ENCODE results near the gene STRN3. TPM values are rescaled to one million over a fixed set of nuclear protein-coding genes. Genes with fewer than 3 reads are reported as not detected.

STRN3 gene
- total and polyA plus RNA-seq, 2 of the 4 experiments (the other 2 are of a cell fraction): 10.8 to 78.7 TPM

- Histone ChIP-seq H3K79me1 (ENCODE audit: low read depth in 1 of 2, low read length in 2 of 2) (no peaks in the 10 kb centered on the region), H4K8ac (ENCODE audit: low read depth in 2 of 2, low read length in 2 of 2) (no peak overlapping the region), H3K23ac (ENCODE audit: low read depth, low read length) (no peak overlapping the region), H2BK15ac (ENCODE audit: low read depth, low read length) (no peak overlapping the region), H2AK5ac (ENCODE audit: low read depth, low read length) (no peak overlapping the region), H2BK5ac (ENCODE audit: low read depth, low read length, poor library complexity, severe bottlenecking) (no peak overlapping the region), H3K18ac (ENCODE audit: low read depth, low read length) (no peak overlapping the region), H3K9me1 (ENCODE audit: insufficient read depth, low read length) (no peaks in the 10 kb centered on the region), H2AFZ (replicated peaks; ENCODE audit: low read length, poor library complexity) (no peak overlapping the region), H4K5ac (ENCODE audit: low read depth, low read length) (no peak overlapping the region), H4K91ac (ENCODE audit: insufficient read depth, low read depth, low read length) (no peak overlapping the region), H2AK9ac (replicated peaks; ENCODE audit: low read depth, low read length, poor library complexity) (no peak overlapping the region), H3K36me3 (ENCODE audit: control insufficient read depth, insufficient read depth, low read length) (no peaks in the 10 kb centered on the region), H3K56ac (ENCODE audit: extremely low read depth, insufficient read depth, low read length) (no peak overlapping the region), H3K27ac (ENCODE audit: insufficient read depth, low read length) (no peak overlapping the region), H4K20me1 (ENCODE audit: insufficient read depth, low read length) (no peaks in the 10 kb centered on the region), H3K9me3 (ENCODE audit: control insufficient read depth, insufficient read depth, low read length) (no peaks in the 10 kb centered on the region), H3K9ac (ENCODE audit: low read depth, low read length) (no peak overlapping the region), H3K4me1 (ENCODE audit: control insufficient read depth, insufficient read depth, low read length) (no peaks in the 10 kb centered on the region), H3K14ac (replicated peaks; ENCODE audit: low read depth, low read length) (no peak overlapping the region), H3K4me2 (ENCODE audit: low read depth, low read length) (no peak overlapping the region), H2BK20ac (ENCODE audit: low read depth, low read length) (no peak overlapping the region), H3K4ac (ENCODE audit: low read depth, low read length) (no peak overlapping the region), H3K4me3 (ENCODE audit: insufficient read depth, low read depth, low read length) (no peak overlapping the region), H2BK120ac (ENCODE audit: low read depth, low read length) (no peak overlapping the region), H3K27me3 (ENCODE audit: control insufficient read depth, insufficient read depth, low read length) (peaks cover 19% of the 10 kb centered on the region)
- WGBS, 2 experiments (ENCODE audit: extremely low coverage in 2 of 2, insufficient read length in 1 of 2): no CpG with 5 or more reads among the region's 1 CpG
- ChIA-PET POLR2A (ENCODE audit: unreplicated experiment) (no interaction called here), CTCF (no interaction called here)
- TF ChIP-seq BHLHE40 (IDR thresholded peaks at IDR 0.05; ENCODE audit: low read depth, low read length) (no peak), MXI1 (IDR thresholded peaks at IDR 0.05; ENCODE audit: borderline replicate concordance, low read depth, low read length) (no peak), SMC3 (IDR thresholded peaks at IDR 0.05; ENCODE audit: low read depth, low read length) (no peak), MAFK (IDR thresholded peaks at IDR 0.05; ENCODE audit: low read depth, low read length) (no peak), POLR2A (IDR thresholded peaks at IDR 0.05; ENCODE audit: low read depth, low read length) (no peak), MAZ (IDR thresholded peaks at IDR 0.05; ENCODE audit: borderline replicate concordance, low read depth, low read length) (no peak), CTCF (conservative IDR thresholded peaks at IDR 0.05; ENCODE audit: low read depth, low read length) (no peak), RCOR1 (IDR thresholded peaks at IDR 0.05; ENCODE audit: insufficient replicate concordance, low read length) (no peak), USF2 (IDR thresholded peaks at IDR 0.05; ENCODE audit: low read depth, low read length) (no peak), NFE2L2 (IDR thresholded peaks at IDR 0.05; ENCODE audit: low read depth, low read length) (no peak), RFX5 (IDR thresholded peaks at IDR 0.05; ENCODE audit: low read depth, low read length) (no peak), ELK1 (IDR thresholded peaks at IDR 0.05; ENCODE audit: borderline replicate concordance, low read depth, low read length) (no peak), FOS (IDR thresholded peaks at IDR 0.05; ENCODE audit: low read depth, low read length) (no peak), CEBPB (IDR thresholded peaks at IDR 0.05; ENCODE audit: low read depth, low read length) (no peak), CHD1 (IDR thresholded peaks at IDR 0.05; ENCODE audit: low read depth, low read length) (no peak), RAD21 (IDR thresholded peaks at IDR 0.05; ENCODE audit: low read length) (no peak)
- in situ Hi-C loops (cut with MboI; ENCODE audit: low sequenced_read_pairs) (no loop called here), intact Hi-C loops (cut with micrococcal nuclease) (loop anchor here (2.0 kb wide), 1 partner anchor 52 kb away; no protein-coding TSS in a partner anchor), dilution Hi-C loops (cut with HindIII; ENCODE audit: low sequenced_read_pairs, unreplicated experiment) (no loop called here)
- no TSS peak for BruUV-seq (replicated peaks)
- DNase-seq: no peak
- no peak for ATAC-seq (ENCODE audit: low read depth)
These were observed 165.0 kb downstream of the STRN3 start for GRCh38 chr14:30861200-30861599.

All from IMR-90 (cell line).